ENCODE measurements around the gene CPLX1.

Gene CPLX1

GRCh38 chr4:833731-834367 is 7.9 kb upstream of the CPLX1 start:
- no peak overlapping the region for H3K4me3 ChIP-seq (ENCODE audit: low read depth, low read length)
- no peak for TF ChIP-seq CTCF (IDR thresholded peaks at IDR 0.05; ENCODE audit: borderline replicate concordance, insufficient read depth, low read depth, low read length)

GRCh38 chr4:833156-833555 is 7.2 kb upstream of the CPLX1 start:
- no peak for TF ChIP-seq CTCF (IDR thresholded peaks at IDR 0.05; ENCODE audit: borderline replicate concordance, insufficient read depth, low read depth, low read length)
- no peak overlapping the region for H3K4me3 ChIP-seq (ENCODE audit: low read depth, low read length)

GRCh38 chr4:832536-832935 is 6.6 kb upstream of the CPLX1 start:
- H3K4me3 ChIP-seq (ENCODE audit: low read depth, low read length), result no peak overlapping the region
- TF ChIP-seq CTCF (IDR thresholded peaks at IDR 0.05; ENCODE audit: borderline replicate concordance, insufficient read depth, low read depth, low read length), result no peak

DNA sequence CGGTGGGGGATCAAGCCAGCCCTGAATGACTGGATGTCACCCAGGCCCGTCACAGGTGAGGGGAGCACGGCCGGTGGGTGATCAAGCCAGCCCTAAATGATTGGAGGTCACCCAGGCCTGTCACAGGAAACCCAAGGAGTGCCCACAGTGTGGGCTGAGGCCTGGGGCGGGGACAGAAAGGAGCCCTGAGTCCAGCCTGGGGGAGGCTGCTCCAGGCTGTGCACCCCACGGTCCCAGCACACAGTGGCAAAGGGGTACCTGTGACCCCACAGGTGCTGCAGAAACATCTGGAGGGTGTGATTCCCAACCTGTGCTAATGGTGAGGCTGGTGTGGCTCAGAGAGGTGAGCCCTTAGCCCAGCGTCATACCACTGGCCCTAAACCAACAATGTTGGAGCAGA is 6.2 kb upstream of the CPLX1 start:
- no peak overlapping the region for H3K4me3 ChIP-seq (ENCODE audit: low read depth, low read length)
- no peak for TF ChIP-seq CTCF (IDR thresholded peaks at IDR 0.05; ENCODE audit: borderline replicate concordance, insufficient read depth, low read depth, low read length)

DNA sequence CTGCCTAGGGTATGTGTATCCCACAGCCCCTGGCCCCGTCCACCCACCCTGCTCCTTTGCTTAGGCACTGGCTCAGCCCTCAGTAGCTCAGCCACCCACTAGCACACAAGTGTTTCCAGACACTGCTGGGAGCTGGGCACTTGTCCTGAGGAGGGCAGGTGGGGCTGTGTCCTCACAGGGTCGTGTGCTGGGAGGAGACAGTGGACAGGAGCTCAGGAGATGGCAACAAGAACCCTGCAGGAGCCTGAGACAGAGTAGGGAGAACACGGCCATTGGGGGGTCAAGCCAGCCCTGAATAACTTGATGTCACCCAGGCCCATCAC is 5.5 kb upstream of the CPLX1 start:
- no peak overlapping the region for H3K4me3 ChIP-seq (ENCODE audit: low read depth, low read length)
- TF ChIP-seq CTCF (IDR thresholded peaks at IDR 0.05; ENCODE audit: borderline replicate concordance, insufficient read depth, low read depth, low read length), result no peak

GRCh38 chr4:830601-831482 is 4.9 kb upstream of the CPLX1 start:
- no peak overlapping the region for H3K4me3 ChIP-seq (ENCODE audit: low read depth, low read length)
- no peak for TF ChIP-seq CTCF (IDR thresholded peaks at IDR 0.05; ENCODE audit: borderline replicate concordance, insufficient read depth, low read depth, low read length)
